OCI-LY7 (cell line): ENCODE results near the gene CACNB2. TPM values are rescaled to one million over a fixed set of nuclear protein-coding genes. Genes with fewer than 3 reads are reported as not detected.

Experiments used
- BruUV-seq: library from RNA; stranded (reverse); fragments of 400-500 nt; replicated peaks from 2 replicates; lab custom pipeline; 2021; lab: Mats Ljungman, UMichigan
- CTCF ChIA-PET: fragments of 300-600 bp; sonication (Branson Sonifier 250); formaldehyde crosslinking; loops from one replicate; lab custom pipeline; 2022; ENCODE audit warnings: antibody characterized with exemption; ENCODE audit not compliant: unreplicated experiment; lab: Charles Lee
- POLR2A ChIA-PET: fragments of 300-600 bp; sonication (Branson Sonifier 250); formaldehyde crosslinking; loops from one replicate; lab custom pipeline; 2022; ENCODE audit warnings: antibody characterized with exemption; lab: Charles Lee
- DNase-seq: peaks from one replicate; pipeline ENCODE4 v3.0.0-alpha.2; 2015; ENCODE audit warnings: low spot score
- H2AFZ ChIP-seq: fragments of 200-600 bp; sonication (generic), shearing (Covaris generic); 2 replicates; pipeline ENCODE4 v1.6.1; 2014; ENCODE audit warnings: mild to moderate bottlenecking, antibody characterized with exemption, low read length, moderate library complexity
- H3K27ac ChIP-seq: fragments of 200-600 bp; sonication (generic); 2 replicates; pipeline ENCODE4 v1.5.1; 2014; ENCODE audit warnings: mixed run types, low read depth, mild to moderate bottlenecking, moderate library complexity, low read length, inconsistent platforms; ENCODE audit not compliant: poor library complexity, severe bottlenecking
- H3K36me3 ChIP-seq: fragments of 200-600 bp; sonication (generic); 2 replicates; pipeline ENCODE4 v1.6.1; 2014; ENCODE audit warnings: mild to moderate bottlenecking, antibody characterized with exemption, low read length, moderate library complexity, mixed read lengths; ENCODE audit not compliant: insufficient read depth
- H3K4me1 ChIP-seq: fragments of 200-600 bp; sonication (generic); 2 replicates; pipeline ENCODE4 v1.5.1; 2014; ENCODE audit warnings: mild to moderate bottlenecking, low read length; ENCODE audit not compliant: insufficient read depth, poor library complexity, severe bottlenecking
- H3K4me2 ChIP-seq: fragments of 200-600 bp; sonication (generic); 2 replicates; pipeline ENCODE4 v1.6.1; 2014; ENCODE audit warnings: mild to moderate bottlenecking, low read length
- H3K4me3 ChIP-seq: fragments of 200-600 bp; sonication (generic); 2 replicates; pipeline ENCODE4 v1.5.1; 2014; ENCODE audit warnings: mild to moderate bottlenecking, low read depth, low read length; ENCODE audit not compliant: poor library complexity, severe bottlenecking
- H3K79me2 ChIP-seq: fragments of 200-600 bp; sonication (generic); 2 replicates; pipeline ENCODE4 v1.6.1; 2016; ENCODE audit warnings: low read depth, mild to moderate bottlenecking, low read length, moderate library complexity, mixed read lengths; ENCODE audit not compliant: insufficient read depth
- H3K9me2 ChIP-seq: fragments of 200-600 bp; sonication (generic); 2 replicates; pipeline ENCODE4 v1.6.1; 2016; ENCODE audit warnings: mild to moderate bottlenecking, low read length, mixed read lengths; ENCODE audit not compliant: insufficient read depth
- H3K9me3 ChIP-seq: fragments of 200-600 bp; sonication (generic); 2 replicates; pipeline ENCODE4 v1.6.1; 2014; ENCODE audit warnings: mild to moderate bottlenecking, mixed run types, low read length, mixed read lengths
- H4K20me1 ChIP-seq: fragments of 200-600 bp; sonication (generic); 2 replicates; pipeline ENCODE4 v1.6.1; 2014; ENCODE audit warnings: mild to moderate bottlenecking, antibody characterized with exemption, low read length, moderate library complexity, mixed read lengths; ENCODE audit not compliant: insufficient read depth
- CTCF ChIP-seq: fragments of 200-600 bp; sonication (generic); conservative IDR thresholded peaks from 2 replicates; pipeline ENCODE4 v1.5.1; 2014; ENCODE audit warnings: mild to moderate bottlenecking, antibody characterized with exemption, low read length, moderate library complexity, mixed read lengths
- EZH2phosphoT487 ChIP-seq: fragments of 200-600 bp; sonication (generic); IDR thresholded peaks from 2 replicates; pipeline ENCODE4 v1.6.1; 2018; ENCODE audit warnings: low read depth, borderline replicate concordance, mild to moderate bottlenecking, mixed run types, antibody characterized with exemption, low read length, moderate library complexity, mixed read lengths
- intact Hi-C: fragments of 100-400 bp; cut with micrococcal nuclease; formaldehyde crosslinking; loops from one replicate; pipeline ENCODE4 v1.10.0; 2022; ENCODE audit not compliant: unreplicated experiment
- total RNA-seq, 2 experiments: library from RNA; depleted of rRNA in 1 of 2; stranded (reverse); fragments of >200 nt in 1 of 2; shearing (Covaris generic) in 1 of 2; gene quantifications; 2 replicates each; pipeline ENCODE4 v1.2.3, GENCODE V29; 2014 to 2022

Gene CACNB2
- total RNA-seq, 2 experiments from 2014 or later = not detected

GRCh38 chr10:18551473-18551872 lies 411.2 kb downstream of the CACNB2 start:
- Histone ChIP-seq H3K9me3 (no peaks in the 10 kb centered on the region; the same call in 1 of the 2 replicates), H3K4me2 (no peak overlapping the region), H2AFZ (no peak overlapping the region), H3K79me2 (no peaks in the 10 kb centered on the region), H4K20me1 (no peaks in the 10 kb centered on the region), H3K27ac (no peak overlapping the region), H3K9me2 (no peaks in the 10 kb centered on the region), H3K36me3 (peaks cover 75% of the 10 kb centered on the region), H3K4me3 (no peak overlapping the region), H3K4me1 (no peaks in the 10 kb centered on the region)
- intact Hi-C loops = no loop called here
- ChIA-PET CTCF (no interaction called here), POLR2A (no interaction called here)
- TF ChIP-seq EZH2phosphoT487 (no peak), CTCF (no peak)
- no TSS peak for BruUV-seq
- DNase-seq = no peak

GRCh38 chr10:18554479-18554878 lies 414.3 kb downstream of the CACNB2 start:
- no peak for TF ChIP-seq CTCF
- no peak for TF ChIP-seq EZH2phosphoT487
- CTCF ChIA-PET = no interaction called here
- intact Hi-C loops = no loop called here
- no peaks in the 10 kb centered on the region for H3K79me2 ChIP-seq
- POLR2A ChIA-PET = no interaction called here
- no peak overlapping the region for H3K4me2 ChIP-seq
- DNase-seq = no peak
- no peaks in the 10 kb centered on the region for H3K9me2 ChIP-seq
- no peaks in the 10 kb centered on the region for H4K20me1 ChIP-seq
- no TSS peak for BruUV-seq
- no peaks in the 10 kb centered on the region for H3K4me1 ChIP-seq
- no peak overlapping the region for H3K27ac ChIP-seq
- no peak overlapping the region for H2AFZ ChIP-seq
- peaks cover 83% of the 10 kb centered on the region for H3K36me3 ChIP-seq
- peaks cover 3% of the 10 kb centered on the region for H3K9me3 ChIP-seq
- no peak overlapping the region for H3K4me3 ChIP-seq

GRCh38 chr10:18556522-18557147 lies 416.4 kb downstream of the CACNB2 start:
- POLR2A ChIA-PET = no interaction called here
- intact Hi-C loops = no loop called here

More at GRCh38 chr10:18556522-18557147, 416.4 kb downstream of the CACNB2 start:
- H3K9me2 ChIP-seq = no peaks in the 10 kb centered on the region
- H3K4me1 ChIP-seq = no peaks in the 10 kb centered on the region
- H3K4me3 ChIP-seq = no peak overlapping the region
- H4K20me1 ChIP-seq = no peaks in the 10 kb centered on the region
- H3K4me2 ChIP-seq = no peak overlapping the region
- H3K9me3 ChIP-seq = peaks cover 3% of the 10 kb centered on the region
- H2AFZ ChIP-seq = no peak overlapping the region
- DNase-seq = no peak
- H3K27ac ChIP-seq = no peak overlapping the region
- no peak for TF ChIP-seq CTCF
- no peak for TF ChIP-seq EZH2phosphoT487
- CTCF ChIA-PET = no interaction called here
- H3K79me2 ChIP-seq = no peaks in the 10 kb centered on the region
- BruUV-seq = no TSS peak
- peaks cover 82% of the 10 kb centered on the region for H3K36me3 ChIP-seq
